GM12878 (cell line): ENCODE results near the gene SCARB2. TPM values are rescaled to one million over a fixed set of nuclear protein-coding genes. Genes with fewer than 3 reads are reported as not detected.

ENCODE experiments used
- ASH2L ChIP-seq: fragments of 300-600, 200-600 bp; sonication (generic); IDR thresholded peaks from 2 replicates; pipeline ENCODE4 v1.6.1; 2017; ENCODE audit warnings: low read depth, mild to moderate bottlenecking, borderline replicate concordance
- BMI1 ChIP-seq: fragments of 450-650 bp; IDR thresholded peaks from 2 replicates; pipeline ENCODE4 v1.6.1; 2016; ENCODE audit warnings: mild to moderate bottlenecking, moderate library complexity, borderline replicate concordance
- BRCA1 ChIP-seq: IDR thresholded peaks from 2 replicates; pipeline ENCODE4 v1.6.1; 2011; ENCODE audit warnings: low read depth, low read length, improper control_type of control experiment
- CBX3 ChIP-seq: fragments of 200-600 bp; sonication (generic); IDR thresholded peaks from 2 replicates; pipeline ENCODE4 v1.6.1; 2016; ENCODE audit warnings: low read depth, borderline replicate concordance
- ETV6 ChIP-seq, 2 experiments: fragments of 450-650 bp in 1 of 2; IDR thresholded peaks in 1 of 2; conservative IDR thresholded peaks in 1 of 2; 2 replicates each; pipeline ENCODE4 v1.6.1; 2014; ENCODE audit warnings: antibody characterized with exemption in 1 of 2, borderline replicate concordance in 1 of 2, low read depth in 1 of 2, mild to moderate bottlenecking in 1 of 2, moderate library complexity in 1 of 2
- FOXM1 ChIP-seq: IDR thresholded peaks from 2 replicates; pipeline ENCODE4 v1.6.1; 2012; ENCODE audit warnings: low read depth, mild to moderate bottlenecking, inconsistent platforms, low read length, moderate library complexity
- JUNB ChIP-seq: IDR thresholded peaks from 2 replicates; pipeline ENCODE4 v1.6.1; 2016; ENCODE audit warnings: antibody characterized with exemption, mild to moderate bottlenecking
- KDM1A ChIP-seq: fragments of 200-600 bp; sonication (generic); IDR thresholded peaks from 2 replicates; pipeline ENCODE4 v1.6.1; 2016; ENCODE audit warnings: borderline replicate concordance
- POLR2AphosphoS2 ChIP-seq: IDR thresholded peaks from 2 replicates; pipeline ENCODE4 v1.6.1; 2011; ENCODE audit warnings: low read depth, mild to moderate bottlenecking, low read length, improper control_type of control experiment, moderate library complexity
- RUNX3 ChIP-seq: IDR thresholded peaks from 2 replicates; pipeline ENCODE4 v1.6.1; 2012; ENCODE audit warnings: low read length, inconsistent platforms
- SMAD1 ChIP-seq: fragments of 450-650 bp; IDR thresholded peaks from 2 replicates; pipeline ENCODE4 v1.6.1; 2018; ENCODE audit warnings: mild to moderate bottlenecking, low read depth; ENCODE audit not compliant: partially characterized antibody
- SUZ12 ChIP-seq: fragments of 200-600 bp; sonication (generic); IDR thresholded peaks from one replicate; pipeline ENCODE4 v1.6.1; 2018; ENCODE audit warnings: antibody characterized with exemption, mild to moderate bottlenecking; ENCODE audit not compliant: unreplicated experiment
- ZNF622 ChIP-seq: fragments of 450-650 bp; IDR thresholded peaks from 2 replicates; pipeline ENCODE4 v1.6.1; 2017; ENCODE audit warnings: mild to moderate bottlenecking, inconsistent platforms
- ZZZ3 ChIP-seq: IDR thresholded peaks from 2 replicates; pipeline ENCODE4 v1.6.1; 2011; ENCODE audit warnings: low read depth; ENCODE audit not compliant: control insufficient read depth, insufficient read length
- polyA plus RNA-seq, 11 experiments: library from polyadenylated mRNA; depleted of rRNA in 4 of 11; unstranded in 6 of 11; stranded (reverse) in 5 of 11; fragments of >200 nt; fragmentation: Nextera tagmentation in 4 of 11; fragmentation: Illumina TruSeq in 1 of 11; extraction: Ambion mirVana in 4 of 11; extraction: Trizol in 1 of 11; gene quantifications; 1 replicate in 1 of 11; 2 replicates in 10 of 11; pipeline versions ENCODE4 v1.2.1 to v1.2.3, GENCODE V29; 2011 to 2016; ENCODE audit warnings: inconsistent platforms in 2 of 11, missing spikeins in 2 of 11, low read depth in 1 of 11
- total RNA-seq, 4 experiments: library from RNA; depleted of rRNA in 3 of 4; stranded (reverse); fragments of >200 nt in 3 of 4; fragmentation: Illumina TruSeq in 1 of 4; extraction: Trizol in 1 of 4; gene quantifications; 2 replicates each; pipeline versions ENCODE4 v1.2.1 to v1.2.3, GENCODE V29; 2013 to 2021
- TF ChIP-seq, protein P1 (sequence below): fragments of 450-650 bp; IDR thresholded peaks from 2 replicates; pipeline ENCODE4 v1.6.1; 2017; ENCODE audit warnings: mild to moderate bottlenecking, moderate library complexity
- TF ChIP-seq, protein P2 (sequence below): IDR thresholded peaks from 2 replicates; pipeline ENCODE4 v1.6.1; 2011; ENCODE audit warnings: mild to moderate bottlenecking, low read depth, low read length, moderate library complexity; ENCODE audit not compliant: insufficient replicate concordance
- TF ChIP-seq, protein P3 (sequence below): fragments of 450-650 bp; IDR thresholded peaks from 2 replicates; pipeline ENCODE4 v1.6.1; 2018; ENCODE audit warnings: mild to moderate bottlenecking, low read depth, moderate library complexity; ENCODE audit not compliant: partially characterized antibody
- TF ChIP-seq, protein P4 (sequence below): fragments of 450-650 bp; IDR thresholded peaks from 2 replicates; pipeline ENCODE4 v1.6.1; 2017; ENCODE audit warnings: antibody characterized with exemption, mild to moderate bottlenecking, moderate library complexity

Gene SCARB2
- total and polyA plus RNA-seq, 10 of the 15 experiments (the other 5 are each of a cell fraction or from before 2014, with no cell fraction given): 2.1 to 11.7 (median 9.5) TPM

DNA sequence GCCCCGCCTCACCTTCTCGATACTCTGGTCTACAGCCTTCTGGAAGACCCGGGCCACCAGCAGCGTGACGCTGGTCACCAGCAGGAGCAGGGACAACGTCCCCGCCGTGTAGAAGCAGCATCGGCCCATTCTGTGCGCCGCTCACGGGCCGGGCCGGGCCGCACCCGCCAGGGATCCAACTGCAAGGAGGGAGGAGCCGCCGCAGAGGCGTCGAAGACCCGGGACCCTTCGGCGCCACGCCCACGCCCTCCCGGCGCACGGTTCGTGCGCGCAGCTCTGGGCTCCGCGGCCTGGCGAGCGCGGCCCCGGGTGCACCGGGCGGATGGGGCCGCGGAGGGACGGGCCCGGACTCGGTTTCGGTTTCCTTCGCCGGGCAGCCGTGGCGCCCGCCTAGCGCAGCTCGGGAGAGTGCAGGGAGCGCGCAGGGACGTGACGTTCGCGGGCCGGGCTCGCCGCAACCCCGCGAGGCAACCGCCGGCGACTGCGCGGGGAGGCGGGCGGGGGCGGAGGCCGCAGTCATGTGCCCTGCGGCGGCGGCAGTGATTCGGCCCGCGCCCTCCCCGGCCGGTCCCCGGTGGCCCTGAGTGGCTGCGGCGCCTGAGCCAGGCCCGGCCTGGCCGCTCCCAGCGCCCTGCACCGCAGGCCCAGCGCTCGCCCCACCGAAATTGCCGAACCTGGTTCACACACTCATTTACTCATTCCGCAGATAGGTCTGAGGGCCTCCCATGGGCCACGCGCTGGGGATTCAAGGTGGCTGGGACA is at the start of gene SCARB2 (continued):
- TF ChIP-seq, protein P1, sequence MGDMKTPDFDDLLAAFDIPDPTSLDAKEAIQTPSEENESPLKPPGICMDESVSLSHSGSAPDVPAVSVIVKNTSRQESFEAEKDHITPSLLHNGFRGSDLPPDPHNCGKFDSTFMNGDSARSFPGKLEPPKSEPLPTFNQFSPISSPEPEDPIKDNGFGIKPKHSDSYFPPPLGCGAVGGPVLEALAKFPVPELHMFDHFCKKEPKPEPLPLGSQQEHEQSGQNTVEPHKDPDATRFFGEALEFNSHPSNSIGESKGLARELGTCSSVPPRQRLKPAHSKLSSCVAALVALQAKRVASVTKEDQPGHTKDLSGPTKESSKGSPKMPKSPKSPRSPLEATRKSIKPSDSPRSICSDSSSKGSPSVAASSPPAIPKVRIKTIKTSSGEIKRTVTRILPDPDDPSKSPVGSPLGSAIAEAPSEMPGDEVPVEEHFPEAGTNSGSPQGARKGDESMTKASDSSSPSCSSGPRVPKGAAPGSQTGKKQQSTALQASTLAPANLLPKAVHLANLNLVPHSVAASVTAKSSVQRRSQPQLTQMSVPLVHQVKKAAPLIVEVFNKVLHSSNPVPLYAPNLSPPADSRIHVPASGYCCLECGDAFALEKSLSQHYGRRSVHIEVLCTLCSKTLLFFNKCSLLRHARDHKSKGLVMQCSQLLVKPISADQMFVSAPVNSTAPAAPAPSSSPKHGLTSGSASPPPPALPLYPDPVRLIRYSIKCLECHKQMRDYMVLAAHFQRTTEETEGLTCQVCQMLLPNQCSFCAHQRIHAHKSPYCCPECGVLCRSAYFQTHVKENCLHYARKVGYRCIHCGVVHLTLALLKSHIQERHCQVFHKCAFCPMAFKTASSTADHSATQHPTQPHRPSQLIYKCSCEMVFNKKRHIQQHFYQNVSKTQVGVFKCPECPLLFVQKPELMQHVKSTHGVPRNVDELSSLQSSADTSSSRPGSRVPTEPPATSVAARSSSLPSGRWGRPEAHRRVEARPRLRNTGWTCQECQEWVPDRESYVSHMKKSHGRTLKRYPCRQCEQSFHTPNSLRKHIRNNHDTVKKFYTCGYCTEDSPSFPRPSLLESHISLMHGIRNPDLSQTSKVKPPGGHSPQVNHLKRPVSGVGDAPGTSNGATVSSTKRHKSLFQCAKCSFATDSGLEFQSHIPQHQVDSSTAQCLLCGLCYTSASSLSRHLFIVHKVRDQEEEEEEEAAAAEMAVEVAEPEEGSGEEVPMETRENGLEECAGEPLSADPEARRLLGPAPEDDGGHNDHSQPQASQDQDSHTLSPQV: no peak
- TF ChIP-seq BMI1: no peak
- no peak for TF ChIP-seq POLR2AphosphoS2
- no peak for TF ChIP-seq SMAD1
- TF ChIP-seq RUNX3: no peak
- TF ChIP-seq FOXM1: no peak
- TF ChIP-seq, protein P2, sequence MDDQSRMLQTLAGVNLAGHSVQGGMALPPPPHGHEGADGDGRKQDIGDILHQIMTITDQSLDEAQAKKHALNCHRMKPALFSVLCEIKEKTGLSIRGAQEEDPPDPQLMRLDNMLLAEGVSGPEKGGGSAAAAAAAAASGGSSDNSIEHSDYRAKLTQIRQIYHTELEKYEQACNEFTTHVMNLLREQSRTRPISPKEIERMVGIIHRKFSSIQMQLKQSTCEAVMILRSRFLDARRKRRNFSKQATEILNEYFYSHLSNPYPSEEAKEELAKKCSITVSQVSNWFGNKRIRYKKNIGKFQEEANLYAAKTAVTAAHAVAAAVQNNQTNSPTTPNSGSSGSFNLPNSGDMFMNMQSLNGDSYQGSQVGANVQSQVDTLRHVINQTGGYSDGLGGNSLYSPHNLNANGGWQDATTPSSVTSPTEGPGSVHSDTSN: no peak
- TF ChIP-seq ASH2L: 0 out of 2 replicates have a peak, but pooled peaks have one; percentile 70
- TF ChIP-seq KDM1A: no peak
- no peak for TF ChIP-seq JUNB
- no peak for TF ChIP-seq CBX3
- TF ChIP-seq ZZZ3: no peak
- no peak for TF ChIP-seq ETV6 (conservative IDR thresholded peaks at IDR 0.05 in 1 of 2, IDR thresholded peaks at IDR 0.05 in 1 of 2; ENCODE audit: borderline replicate concordance in 1 of 2, low read depth in 1 of 2)
- no peak for TF ChIP-seq ZNF622
- no peak for TF ChIP-seq BRCA1
- TF ChIP-seq SUZ12: no peak
- TF ChIP-seq, protein P3, sequence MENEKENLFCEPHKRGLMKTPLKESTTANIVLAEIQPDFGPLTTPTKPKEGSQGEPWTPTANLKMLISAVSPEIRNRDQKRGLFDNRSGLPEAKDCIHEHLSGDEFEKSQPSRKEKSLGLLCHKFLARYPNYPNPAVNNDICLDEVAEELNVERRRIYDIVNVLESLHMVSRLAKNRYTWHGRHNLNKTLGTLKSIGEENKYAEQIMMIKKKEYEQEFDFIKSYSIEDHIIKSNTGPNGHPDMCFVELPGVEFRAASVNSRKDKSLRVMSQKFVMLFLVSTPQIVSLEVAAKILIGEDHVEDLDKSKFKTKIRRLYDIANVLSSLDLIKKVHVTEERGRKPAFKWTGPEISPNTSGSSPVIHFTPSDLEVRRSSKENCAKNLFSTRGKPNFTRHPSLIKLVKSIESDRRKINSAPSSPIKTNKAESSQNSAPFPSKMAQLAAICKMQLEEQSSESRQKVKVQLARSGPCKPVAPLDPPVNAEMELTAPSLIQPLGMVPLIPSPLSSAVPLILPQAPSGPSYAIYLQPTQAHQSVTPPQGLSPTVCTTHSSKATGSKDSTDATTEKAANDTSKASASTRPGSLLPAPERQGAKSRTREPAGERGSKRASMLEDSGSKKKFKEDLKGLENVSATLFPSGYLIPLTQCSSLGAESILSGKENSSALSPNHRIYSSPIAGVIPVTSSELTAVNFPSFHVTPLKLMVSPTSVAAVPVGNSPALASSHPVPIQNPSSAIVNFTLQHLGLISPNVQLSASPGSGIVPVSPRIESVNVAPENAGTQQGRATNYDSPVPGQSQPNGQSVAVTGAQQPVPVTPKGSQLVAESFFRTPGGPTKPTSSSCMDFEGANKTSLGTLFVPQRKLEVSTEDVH: no peak
- TF ChIP-seq, protein P4, sequence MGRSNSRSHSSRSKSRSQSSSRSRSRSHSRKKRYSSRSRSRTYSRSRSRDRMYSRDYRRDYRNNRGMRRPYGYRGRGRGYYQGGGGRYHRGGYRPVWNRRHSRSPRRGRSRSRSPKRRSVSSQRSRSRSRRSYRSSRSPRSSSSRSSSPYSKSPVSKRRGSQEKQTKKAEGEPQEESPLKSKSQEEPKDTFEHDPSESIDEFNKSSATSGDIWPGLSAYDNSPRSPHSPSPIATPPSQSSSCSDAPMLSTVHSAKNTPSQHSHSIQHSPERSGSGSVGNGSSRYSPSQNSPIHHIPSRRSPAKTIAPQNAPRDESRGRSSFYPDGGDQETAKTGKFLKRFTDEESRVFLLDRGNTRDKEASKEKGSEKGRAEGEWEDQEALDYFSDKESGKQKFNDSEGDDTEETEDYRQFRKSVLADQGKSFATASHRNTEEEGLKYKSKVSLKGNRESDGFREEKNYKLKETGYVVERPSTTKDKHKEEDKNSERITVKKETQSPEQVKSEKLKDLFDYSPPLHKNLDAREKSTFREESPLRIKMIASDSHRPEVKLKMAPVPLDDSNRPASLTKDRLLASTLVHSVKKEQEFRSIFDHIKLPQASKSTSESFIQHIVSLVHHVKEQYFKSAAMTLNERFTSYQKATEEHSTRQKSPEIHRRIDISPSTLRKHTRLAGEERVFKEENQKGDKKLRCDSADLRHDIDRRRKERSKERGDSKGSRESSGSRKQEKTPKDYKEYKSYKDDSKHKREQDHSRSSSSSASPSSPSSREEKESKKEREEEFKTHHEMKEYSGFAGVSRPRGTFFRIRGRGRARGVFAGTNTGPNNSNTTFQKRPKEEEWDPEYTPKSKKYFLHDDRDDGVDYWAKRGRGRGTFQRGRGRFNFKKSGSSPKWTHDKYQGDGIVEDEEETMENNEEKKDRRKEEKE: no peak
